Prostate gland (tissue), 2 donors: ENCODE data around the gene TMEM154. TPM values are rescaled to one million over a fixed set of nuclear protein-coding genes. Genes with fewer than 3 reads are reported as not detected.

Experiments
- DNase-seq: peaks from one replicate; pipeline ENCODE4 v3.0.0-alpha.2; 2019; ENCODE audit warnings: low spot score
- H3K27ac ChIP-seq, 2 donors: fragments of 200-600 bp; sonication (generic); 2 replicates each; pipeline ENCODE4 v1.5.1; 2017 to 2019
- H3K27me3 ChIP-seq: fragments of 200-600 bp; sonication (generic); replicated peaks from 2 replicates; pipeline ENCODE4 v1.5.1; 2019; ENCODE audit not compliant: insufficient read depth
- H3K36me3 ChIP-seq, 2 donors: fragments of 200-600 bp; sonication (generic); 1 replicate in 1 of 2; 2 replicates in 1 of 2; pipeline versions ENCODE4 v1.5.1 to v1.8.1; 2017 to 2019
- H3K4me1 ChIP-seq: fragments of 200-600 bp; sonication (generic); replicated peaks from 2 replicates; pipeline ENCODE4 v1.5.1; 2019
- H3K4me3 ChIP-seq, 2 donors: fragments of 200-600 bp; sonication (generic); 2 replicates each; pipeline ENCODE4 v1.5.1; 2017 to 2019
- H3K9me3 ChIP-seq: fragments of 200-600 bp; sonication (generic); 2 replicates; pipeline ENCODE4 v1.5.1; 2017
- CTCF ChIP-seq, 4 experiments: fragments of 200-600 bp in 2 of 4; fragments of 450-650 bp in 2 of 4; sonication (generic) in 2 of 4; IDR thresholded peaks; 1 replicate in 3 of 4; 2 replicates in 1 of 4; pipeline ENCODE4 v1.5.1; 2016 to 2019; ENCODE audit warnings: antibody characterized with exemption in 4 of 4, mild to moderate bottlenecking in 2 of 4, moderate library complexity in 2 of 4
- POLR2A ChIP-seq: fragments of 450-650 bp; IDR thresholded peaks from one replicate; pipeline ENCODE4 v1.6.1; 2016; ENCODE audit warnings: antibody characterized with exemption, mild to moderate bottlenecking
- POLR2AphosphoS5 ChIP-seq: sonication (generic); formaldehyde crosslinking; IDR thresholded peaks from one replicate; pipeline ENCODE4 v1.6.1; 2017; ENCODE audit warnings: antibody characterized with exemption
- WGBS: methylation state at CpG from one replicate; pipeline ENCODE4 v1.1.5; 2018; 5-methylcytosine and 5-hydroxymethylcytosine counted together
- intact Hi-C: fragments of 100-400 bp; cut with DNase I; formaldehyde crosslinking; loops from one replicate; pipeline ENCODE4 v1.14.2; 2022
- total RNA-seq, 2 donors: library from RNA; depleted of rRNA; stranded (reverse); fragments of >200 nt; gene quantifications; one replicate each; pipeline ENCODE4 v1.1.0, GENCODE V29; 2016

Gene TMEM154
- total RNA-seq, 2 donors from 2014 or later = 2.6 to 2.7 TPM

GRCh38 chr4:152657657-152658056 lies 22.1 kb downstream of the TMEM154 start:
- H3K36me3 ChIP-seq = no peaks in the 10 kb centered on the region
- intact Hi-C loops = no loop called here

GRCh38 chr4:152655272-152656129 lies 24.3 kb downstream of the TMEM154 start:
- intact Hi-C loops = no loop called here
- no peaks in the 10 kb centered on the region for H3K9me3 ChIP-seq
- H3K4me3 ChIP-seq = no peak overlapping the region
- H3K27ac ChIP-seq = no peak overlapping the region
- H3K27me3 ChIP-seq = no peaks in the 10 kb centered on the region
- H3K36me3 ChIP-seq = no peaks in the 10 kb centered on the region
- WGBS = 83% methylated on average over 7 of the region's 7 CpGs
- no peak for DNase-seq
- no peaks in the 10 kb centered on the region for H3K4me1 ChIP-seq
- TF ChIP-seq POLR2A (no peak), POLR2AphosphoS5 (no peak), CTCF (IDR thresholded peaks at IDR 0.05) (no peak)

More at GRCh38 chr4:152657657-152658056, 22.1 kb downstream of the TMEM154 start:
- 84% methylated on average over 2 of the region's 2 CpGs for WGBS
- Histone ChIP-seq H3K4me3 (no peak overlapping the region), H3K27me3 (no peaks in the 10 kb centered on the region), H3K9me3 (no peaks in the 10 kb centered on the region), H3K4me1 (no peaks in the 10 kb centered on the region), H3K27ac (no peak overlapping the region)
- DNase-seq = no peak
- no peak for TF ChIP-seq POLR2A
- TF ChIP-seq POLR2AphosphoS5 = no peak
- TF ChIP-seq CTCF (IDR thresholded peaks at IDR 0.05) = no peak

GRCh38 chr4:152652102-152652501 lies 27.7 kb downstream of the TMEM154 start:
- WGBS = 98% methylated on average over 1 of the region's 1 CpG
- Histone ChIP-seq H3K9me3 (no peaks in the 10 kb centered on the region), H3K27me3 (no peaks in the 10 kb centered on the region), H3K4me3 (no peak overlapping the region), H3K4me1 (no peaks in the 10 kb centered on the region), H3K27ac (no peak overlapping the region), H3K36me3 (no peaks in the 10 kb centered on the region)
- TF ChIP-seq POLR2AphosphoS5 (no peak), CTCF (IDR thresholded peaks at IDR 0.05) (no peak), POLR2A (no peak)
- DNase-seq = no peak
- intact Hi-C loops = no loop called here

GRCh38 chr4:152651473-152652060 lies 28.2 kb downstream of the TMEM154 start:
- intact Hi-C loops = no loop called here
- Histone ChIP-seq H3K36me3 (no peaks in the 10 kb centered on the region), H3K27ac (no peak overlapping the region), H3K27me3 (no peaks in the 10 kb centered on the region), H3K9me3 (no peaks in the 10 kb centered on the region), H3K4me3 (no peak overlapping the region), H3K4me1 (no peaks in the 10 kb centered on the region)
- TF ChIP-seq POLR2A = no peak
- no peak for TF ChIP-seq POLR2AphosphoS5
- no peak for TF ChIP-seq CTCF (IDR thresholded peaks at IDR 0.05)
- no peak for DNase-seq

GRCh38 chr4:152646221-152646620 lies 33.6 kb downstream of the TMEM154 start:
- Histone ChIP-seq H3K27ac (no peak overlapping the region), H3K4me1 (no peaks in the 10 kb centered on the region), H3K9me3 (no peaks in the 10 kb centered on the region), H3K27me3 (no peaks in the 10 kb centered on the region), H3K36me3 (no peaks in the 10 kb centered on the region), H3K4me3 (no peak overlapping the region)
- 89% methylated on average over 3 of the region's 3 CpGs for WGBS
- TF ChIP-seq POLR2AphosphoS5 (no peak), POLR2A (no peak), CTCF (IDR thresholded peaks at IDR 0.05) (no peak)
- intact Hi-C loops = no loop called here
- DNase-seq = no peak
